ENCODE results near the gene RAD51B. TPM values are rescaled to one million over a fixed set of nuclear protein-coding genes. Genes with fewer than 3 reads are reported as not detected.
A peak's percentile ranks its signal among the peaks of the same experiment; 100 is the strongest.

Gene RAD51B
- total RNA-seq, 5 donors from 2014 or later (not counting 1 experiment from before 2014, with no cell fraction given): 25.4 to 47.9 (median 30.0) TPM

DNA sequence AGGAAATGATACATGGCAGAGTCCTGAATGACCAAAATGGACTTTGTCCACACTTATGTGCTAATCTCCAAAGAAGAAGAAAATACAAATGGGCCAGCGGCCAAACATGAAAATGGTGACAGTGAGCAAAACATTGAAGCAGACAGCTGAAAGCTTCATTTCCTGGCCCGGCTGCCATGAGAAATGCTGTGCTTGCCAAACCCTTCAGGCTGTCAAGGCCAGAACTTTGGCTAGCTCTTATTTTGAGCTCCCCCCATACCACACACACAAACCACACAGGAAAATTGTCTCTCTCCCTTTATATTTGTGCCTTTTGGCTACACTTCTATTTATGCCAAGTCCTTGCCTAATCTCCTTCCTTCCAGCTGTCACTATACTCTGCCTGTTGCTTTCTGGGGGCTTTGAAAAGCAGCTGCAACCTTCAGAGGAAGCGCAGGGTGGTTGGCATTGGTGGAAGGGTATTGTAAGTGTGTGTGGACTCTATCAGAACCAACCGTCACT is 323.8 kb downstream of the RAD51B start:
- 75% methylated on average over 2 of the region's 4 CpGs for WGBS (ENCODE audit: insufficient coverage)
- CTCF ChIA-PET: no interaction called here
- H3K4me1 Mint-ChIP-seq: peaks cover 18 to 21% (median 18%) of the 10 kb centered on the region in 3 donors

GRCh38 chr14:68144051-68144681 is 324.6 kb downstream of the RAD51B start:
- Histone ChIP-seq H3K27me3 (replicated peaks in 1 of 2; ENCODE audit: control insufficient read depth in 2 of 2, extremely low read depth in 1 of 2, insufficient read depth in 2 of 2, low read length in 1 of 2) (no peaks in the 10 kb centered on the region), H3K9me3 (no peaks in the 10 kb centered on the region), H3K4me1 (ENCODE audit: control insufficient read depth in 1 of 2, extremely low read depth in 1 of 2, insufficient read depth in 2 of 2, low read length in 2 of 2) (peaks cover 0 to 19% of the 10 kb centered on the region in 2 experiments), H3K4me3 (ENCODE audit: control insufficient read depth in 1 of 2, extremely low read depth in 1 of 2, low read length in 1 of 2) (no peak overlapping the region), H3K27ac (ENCODE audit: low read length) (no peak overlapping the region), H3K36me3 (ENCODE audit: control insufficient read depth in 2 of 2, extremely low read depth in 1 of 2, insufficient read depth in 1 of 2, low read length in 1 of 2) (no peaks in the 10 kb centered on the region)
- DNase-seq (no peak), ATAC-seq (replicated peaks in 1 of 4) (peak in 2 of 4 experiments; percentile 16 to 20)
- Mint-ChIP-seq H3K36me3 (peaks cover 18% of the 10 kb centered on the region), H3K27ac (peak overlapping the region in 1 of 2 donors; percentile 51), H3K4me1 (peaks cover 18 to 21% (median 18%) of the 10 kb centered on the region in 3 donors), H3K27me3 (no peaks in the 10 kb centered on the region), H3K4me3 (no peak overlapping the region), H3K9me3 (peaks cover 11 to 24% (median 14%) of the 10 kb centered on the region in 3 donors)
- POLR2A ChIA-PET: no interaction called here
- CTCF ChIA-PET: no interaction called here
- 91% methylated on average over 1 of the region's 3 CpGs for WGBS (ENCODE audit: insufficient coverage)

More for the DNA sequence above, 323.8 kb downstream of the RAD51B start:
- H3K9me3 Mint-ChIP-seq: peaks cover 7 to 17% (median 8%) of the 10 kb centered on the region in 3 donors
- H3K4me3 Mint-ChIP-seq: no peak overlapping the region
- no peak overlapping the region for H3K4me3 ChIP-seq (ENCODE audit: control insufficient read depth in 1 of 2, extremely low read depth in 1 of 2, low read length in 1 of 2)
- H3K9me3 ChIP-seq: no peaks in the 10 kb centered on the region
- no peaks in the 10 kb centered on the region for H3K27me3 Mint-ChIP-seq
- peaks cover 15% of the 10 kb centered on the region for H3K36me3 Mint-ChIP-seq
- H3K27me3 ChIP-seq (replicated peaks in 1 of 2; ENCODE audit: control insufficient read depth in 2 of 2, extremely low read depth in 1 of 2, insufficient read depth in 2 of 2, low read length in 1 of 2): no peaks in the 10 kb centered on the region
- no peaks in the 10 kb centered on the region for H3K36me3 ChIP-seq (ENCODE audit: control insufficient read depth in 2 of 2, extremely low read depth in 1 of 2, insufficient read depth in 1 of 2, low read length in 1 of 2)
- peaks cover 0 to 19% of the 10 kb centered on the region in 2 experiments for H3K4me1 ChIP-seq (ENCODE audit: control insufficient read depth in 1 of 2, extremely low read depth in 1 of 2, insufficient read depth in 2 of 2, low read length in 2 of 2)
- no peak overlapping the region for H3K27ac ChIP-seq (ENCODE audit: low read length)
- peak overlapping the region in 1 of 2 donors; percentile 18 for H3K27ac Mint-ChIP-seq
- no peak for ATAC-seq (replicated peaks in 1 of 4)
- no peak for DNase-seq
- POLR2A ChIA-PET: no interaction called here

GRCh38 chr14:68145036-68145435 is 325.5 kb downstream of the RAD51B start:
- H3K27me3 ChIP-seq (replicated peaks in 1 of 2; ENCODE audit: control insufficient read depth in 2 of 2, extremely low read depth in 1 of 2, insufficient read depth in 2 of 2, low read length in 1 of 2): no peaks in the 10 kb centered on the region
- CTCF ChIA-PET: no interaction called here
- H3K4me3 Mint-ChIP-seq: no peak overlapping the region
- ATAC-seq (replicated peaks in 1 of 4) (no peak), DNase-seq (no peak)
- H3K9me3 Mint-ChIP-seq: peaks cover 11 to 24% (median 14%) of the 10 kb centered on the region in 3 donors
- H3K27me3 Mint-ChIP-seq: no peaks in the 10 kb centered on the region
- H3K4me1 Mint-ChIP-seq: peaks cover 18 to 21% (median 18%) of the 10 kb centered on the region in 3 donors
- H3K36me3 ChIP-seq (ENCODE audit: control insufficient read depth in 2 of 2, extremely low read depth in 1 of 2, insufficient read depth in 1 of 2, low read length in 1 of 2): no peaks in the 10 kb centered on the region
- H3K27ac Mint-ChIP-seq: no peak overlapping the region
- no peaks in the 10 kb centered on the region for H3K9me3 ChIP-seq
- H3K36me3 Mint-ChIP-seq: peaks cover 18% of the 10 kb centered on the region
- WGBS (ENCODE audit: insufficient coverage): no CpG with 5 or more reads among the region's 2 CpGs
- POLR2A ChIA-PET: no interaction called here
- H3K4me3 ChIP-seq (ENCODE audit: control insufficient read depth in 1 of 2, extremely low read depth in 1 of 2, low read length in 1 of 2): no peak overlapping the region
- H3K4me1 ChIP-seq (ENCODE audit: control insufficient read depth in 1 of 2, extremely low read depth in 1 of 2, insufficient read depth in 2 of 2, low read length in 2 of 2): peaks cover 0 to 19% of the 10 kb centered on the region in 2 experiments
- H3K27ac ChIP-seq (ENCODE audit: low read length): no peak overlapping the region

DNA sequence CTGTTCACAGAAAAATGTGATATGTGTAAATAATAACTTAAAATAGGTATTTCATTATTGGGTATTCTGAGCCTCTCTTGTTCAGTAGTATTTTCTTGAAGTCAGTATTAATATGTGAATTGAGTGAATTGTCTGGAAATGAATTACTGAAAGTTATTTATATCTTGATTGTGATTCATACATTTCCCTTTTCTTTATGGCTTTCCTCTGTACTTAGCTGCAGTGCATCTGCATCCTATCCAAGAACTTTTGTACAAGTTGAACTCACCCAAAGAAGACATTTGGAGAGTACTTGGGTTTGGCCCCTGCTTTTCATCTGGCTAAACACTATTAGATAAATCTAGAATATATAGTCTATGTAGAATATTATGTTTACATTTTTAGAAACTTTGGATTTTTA is 326.0 kb downstream of the RAD51B start:
- no peak for ATAC-seq (replicated peaks in 1 of 4)
- no peak overlapping the region for H3K27ac ChIP-seq (ENCODE audit: low read length)
- peaks cover 18% of the 10 kb centered on the region for H3K36me3 Mint-ChIP-seq
- no peak overlapping the region for H3K27ac Mint-ChIP-seq
- H3K4me1 ChIP-seq (ENCODE audit: control insufficient read depth in 1 of 2, extremely low read depth in 1 of 2, insufficient read depth in 2 of 2, low read length in 2 of 2): peaks cover 0 to 19% of the 10 kb centered on the region in 2 experiments
- H3K9me3 ChIP-seq: no peaks in the 10 kb centered on the region
- no peak overlapping the region for H3K4me3 ChIP-seq (ENCODE audit: control insufficient read depth in 1 of 2, extremely low read depth in 1 of 2, low read length in 1 of 2)
- peaks cover 18 to 21% (median 18%) of the 10 kb centered on the region in 3 donors for H3K4me1 Mint-ChIP-seq
- H3K4me3 Mint-ChIP-seq: no peak overlapping the region
- POLR2A ChIA-PET: no interaction called here
- no peaks in the 10 kb centered on the region for H3K36me3 ChIP-seq (ENCODE audit: control insufficient read depth in 2 of 2, extremely low read depth in 1 of 2, insufficient read depth in 1 of 2, low read length in 1 of 2)
- H3K27me3 ChIP-seq (replicated peaks in 1 of 2; ENCODE audit: control insufficient read depth in 2 of 2, extremely low read depth in 1 of 2, insufficient read depth in 2 of 2, low read length in 1 of 2): no peaks in the 10 kb centered on the region
- H3K27me3 Mint-ChIP-seq: no peaks in the 10 kb centered on the region
- CTCF ChIA-PET: no interaction called here
- DNase-seq: no peak
- peaks cover 13 to 26% (median 16%) of the 10 kb centered on the region in 3 donors for H3K9me3 Mint-ChIP-seq

GRCh38 chr14:68146818-68147217 is 327.2 kb downstream of the RAD51B start:
- H3K4me3 ChIP-seq (ENCODE audit: control insufficient read depth in 1 of 2, extremely low read depth in 1 of 2, low read length in 1 of 2): no peak overlapping the region
- POLR2A ChIA-PET: no interaction called here
- H3K4me3 Mint-ChIP-seq: no peak overlapping the region
- H3K36me3 ChIP-seq (ENCODE audit: control insufficient read depth in 2 of 2, extremely low read depth in 1 of 2, insufficient read depth in 1 of 2, low read length in 1 of 2): no peaks in the 10 kb centered on the region
- peaks cover 16 to 21% (median 18%) of the 10 kb centered on the region in 3 donors for H3K4me1 Mint-ChIP-seq
- H3K9me3 Mint-ChIP-seq: peaks cover 22 to 36% (median 23%) of the 10 kb centered on the region in 3 donors
- CTCF ChIA-PET: no interaction called here
- no peaks in the 10 kb centered on the region for H3K27me3 ChIP-seq (replicated peaks in 1 of 2; ENCODE audit: control insufficient read depth in 2 of 2, extremely low read depth in 1 of 2, insufficient read depth in 2 of 2, low read length in 1 of 2)
- WGBS (ENCODE audit: insufficient coverage): 100% methylated on average over 2 of the region's 3 CpGs
- H3K27ac ChIP-seq (ENCODE audit: low read length): no peak overlapping the region
- ATAC-seq (replicated peaks in 1 of 4) (no peak), DNase-seq (no peak)
- H3K27ac Mint-ChIP-seq: no peak overlapping the region
- H3K36me3 Mint-ChIP-seq: peaks cover 22% of the 10 kb centered on the region
- H3K4me1 ChIP-seq (ENCODE audit: control insufficient read depth in 1 of 2, extremely low read depth in 1 of 2, insufficient read depth in 2 of 2, low read length in 2 of 2): peaks cover 0 to 19% of the 10 kb centered on the region in 2 experiments
- no peaks in the 10 kb centered on the region for H3K27me3 Mint-ChIP-seq
- no peaks in the 10 kb centered on the region for H3K9me3 ChIP-seq

DNA sequence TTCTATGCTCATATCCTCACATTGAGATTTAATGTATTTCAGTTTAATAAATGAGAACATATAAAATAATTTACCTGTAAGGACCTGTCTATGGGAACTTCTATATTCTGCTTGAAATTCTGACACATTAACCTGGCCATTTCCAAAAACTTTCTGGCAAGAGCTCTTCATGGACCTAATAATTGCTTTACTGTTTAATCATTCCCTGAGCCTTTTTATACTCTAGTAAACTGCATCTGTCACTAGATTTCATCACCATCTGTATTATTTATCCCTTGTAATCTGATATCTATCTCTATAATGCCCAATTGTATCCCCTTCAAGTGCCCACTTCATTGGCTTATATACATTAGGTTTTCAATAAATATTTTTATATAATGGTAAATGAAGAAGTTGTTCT is 327.7 kb downstream of the RAD51B start:
- H3K27ac Mint-ChIP-seq: no peak overlapping the region
- CTCF ChIA-PET: interaction anchor here in 1 of 2 donors (0.7 kb wide), 1 partner anchor 205 kb away, joined by 4 read pairs; no protein-coding TSS in a partner anchor
- H3K4me1 Mint-ChIP-seq: peaks cover 15 to 21% (median 18%) of the 10 kb centered on the region in 3 donors
- POLR2A ChIA-PET: interaction anchor here in 1 of 2 donors (0.6 kb wide), 1 partner anchor 22 kb away, joined by 3 read pairs; no protein-coding TSS in a partner anchor
- Histone ChIP-seq H3K27me3 (replicated peaks in 1 of 2; ENCODE audit: control insufficient read depth in 2 of 2, extremely low read depth in 1 of 2, insufficient read depth in 2 of 2, low read length in 1 of 2) (no peaks in the 10 kb centered on the region), H3K4me1 (ENCODE audit: control insufficient read depth in 1 of 2, extremely low read depth in 1 of 2, insufficient read depth in 2 of 2, low read length in 2 of 2) (peaks cover 0 to 19% of the 10 kb centered on the region in 2 experiments), H3K27ac (ENCODE audit: low read length) (no peak overlapping the region), H3K4me3 (ENCODE audit: control insufficient read depth in 1 of 2, extremely low read depth in 1 of 2, low read length in 1 of 2) (no peak overlapping the region), H3K36me3 (ENCODE audit: control insufficient read depth in 2 of 2, extremely low read depth in 1 of 2, insufficient read depth in 1 of 2, low read length in 1 of 2) (no peaks in the 10 kb centered on the region), H3K9me3 (no peaks in the 10 kb centered on the region)
- H3K4me3 Mint-ChIP-seq: no peak overlapping the region
- no peak for ATAC-seq (replicated peaks in 1 of 4)
- H3K27me3 Mint-ChIP-seq: no peaks in the 10 kb centered on the region
- DNase-seq: no peak
- H3K36me3 Mint-ChIP-seq: peaks cover 24% of the 10 kb centered on the region
- H3K9me3 Mint-ChIP-seq: peaks cover 22 to 40% (median 23%) of the 10 kb centered on the region in 3 donors
